ENCODE measurements around the gene GPR25. TPM values are rescaled to one million over a fixed set of nuclear protein-coding genes. Genes with fewer than 3 reads are reported as not detected.

Gene GPR25
- not detected in 2 replicates for total RNA-seq

GRCh38 chr1:200872446-200873115 lies at the start of gene GPR25:
Gene GPR25, plus strand, starts transcription at chr1:200872981. Its CDS starts 57 bp downstream, at chr1:200873038.

GRCh38 chr1:200894712-200895442 lies 22.1 kb downstream of the GPR25 start, which contains the start of gene INAVA:
Gene INAVA, plus strand, starts transcription at chr1:200894900. Its CDS starts 3,501 bp downstream, at chr1:200898401.

Other genes starting within 250 kb of the GPR25 start
- gene DDX59, start 203.1 kb upstream of the GPR25 start, total RNA-seq, result 15.8 and 16.5 TPM in 2 replicates
- gene CAMSAP2, start 134.1 kb upstream of the GPR25 start, total RNA-seq, result 21.7 and 23.1 TPM in 2 replicates
- under 0.01 and 0.19 TPM in 2 replicates for gene INAVA, start 21.9 kb downstream of the GPR25 start, total RNA-seq
- gene KIF21B, start 150.7 kb downstream of the GPR25 start, total RNA-seq, result 0.19 and 0.28 TPM in 2 replicates
- gene CACNA1S, start 239.4 kb downstream of the GPR25 start, total RNA-seq, result not detected in 2 replicates

Measured in regular cardiac myocyte (primary cell).